Lower lobe of right lung (tissue), 2 donors: Measurements from ENCODE around the gene PHRF1. TPM values are rescaled to one million over a fixed set of nuclear protein-coding genes. Genes with fewer than 3 reads are reported as not detected.

Experiments used
- ATAC-seq, 2 donors: fragments of 200-7000 bp; cut with Tn5 transposase; one replicate each; pipeline ENCODE4 v1.9.1; 2020 to 2022; ENCODE audit warnings: mild to moderate bottlenecking in 2 of 2, moderate library complexity in 2 of 2
- DNase-seq: peaks from one replicate; pipeline ENCODE4 v3.0.0-alpha.2; 2020
- H3K27ac ChIP-seq: fragments of 200-600 bp; one replicate; pipeline ENCODE4 v1.8.0; 2022
- H3K27me3 ChIP-seq: fragments of 200-600 bp; one replicate; pipeline ENCODE4 v1.8.0; 2022; ENCODE audit warnings: low read depth
- H3K36me3 ChIP-seq: fragments of 200-600 bp; one replicate; pipeline ENCODE4 v1.8.0; 2022; ENCODE audit warnings: mild to moderate bottlenecking
- H3K4me1 ChIP-seq: fragments of 200-600 bp; one replicate; pipeline ENCODE4 v1.8.0; 2022
- H3K4me3 ChIP-seq: fragments of 200-600 bp; one replicate; pipeline ENCODE4 v1.8.0; 2022; ENCODE audit warnings: mild to moderate bottlenecking
- H3K9me3 ChIP-seq: fragments of 200-600 bp; one replicate; pipeline ENCODE4 v1.8.0; 2022
- CTCF ChIP-seq: fragments of 200-600 bp; IDR thresholded peaks from one replicate; pipeline ENCODE4 v1.8.0; 2022; ENCODE audit warnings: antibody characterized with exemption, mild to moderate bottlenecking
- intact Hi-C: fragments of 100-400 bp; cut with DNase I; formaldehyde crosslinking; loops from one replicate; pipeline ENCODE4 v1.11.0; 2022
- total RNA-seq: library from RNA; stranded (reverse); fragmentation: NEBNext Ultra II Directional; extraction: Animal tissue kit (Norgen Biotek cat#: 25700); gene quantifications from one replicate; pipeline ENCODE4 v1.2.1, GENCODE V29; 2021
- donor health status: DM: no; HTN: yes; CAD: no; lungs with severe emphysema.

PHRF1 gene
- total RNA-seq, 1 donor from 2014 or later = 31.5 TPM

- intact Hi-C loops = no loop called here
- DNase-seq (no peak), ATAC-seq (no peak)
- peak overlapping the region; percentile 32 for H3K27ac ChIP-seq
- TF ChIP-seq CTCF = no peak
- peaks cover 90% of the 10 kb centered on the region for H3K36me3 ChIP-seq
- H3K9me3 ChIP-seq = no peaks in the 10 kb centered on the region
- H3K4me3 ChIP-seq = no peak overlapping the region
- H3K27me3 ChIP-seq = no peaks in the 10 kb centered on the region
- peaks cover 9% of the 10 kb centered on the region for H3K4me1 ChIP-seq
Measured at GRCh38 chr11:587546-587945, 11.3 kb downstream of the PHRF1 start.

GRCh38 chr11:587978-588380 lies 11.7 kb downstream of the PHRF1 start:
- TF ChIP-seq CTCF = no peak
- peaks cover 91% of the 10 kb centered on the region for H3K36me3 ChIP-seq
- no peak overlapping the region for H3K4me3 ChIP-seq
- no peaks in the 10 kb centered on the region for H3K9me3 ChIP-seq
- no peaks in the 10 kb centered on the region for H3K27me3 ChIP-seq
- H3K4me1 ChIP-seq = peaks cover 9% of the 10 kb centered on the region
- H3K27ac ChIP-seq = peak overlapping the region; percentile 32
- intact Hi-C loops = no loop called here
- ATAC-seq (peak; percentile 74 to 88), DNase-seq (peak; percentile 77)

GRCh38 chr11:589798-590197 lies 13.5 kb downstream of the PHRF1 start:
- TF ChIP-seq CTCF = no peak
- Histone ChIP-seq H3K36me3 (peaks cover 91% of the 10 kb centered on the region), H3K9me3 (no peaks in the 10 kb centered on the region), H3K27me3 (no peaks in the 10 kb centered on the region), H3K27ac (no peak overlapping the region), H3K4me3 (no peak overlapping the region), H3K4me1 (peaks cover 9% of the 10 kb centered on the region)
- DNase-seq (no peak), ATAC-seq (no peak)
- intact Hi-C loops = no loop called here

GRCh38 chr11:590997-591396 lies 14.7 kb downstream of the PHRF1 start:
- no peaks in the 10 kb centered on the region for H3K9me3 ChIP-seq
- no peak overlapping the region for H3K4me3 ChIP-seq
- peaks cover 9% of the 10 kb centered on the region for H3K4me1 ChIP-seq
- ATAC-seq (no peak), DNase-seq (no peak)
- peaks cover 98% of the 10 kb centered on the region for H3K36me3 ChIP-seq
- no peaks in the 10 kb centered on the region for H3K27me3 ChIP-seq
- no peak for TF ChIP-seq CTCF
- no peak overlapping the region for H3K27ac ChIP-seq
- intact Hi-C loops = no loop called here

- H3K4me3 ChIP-seq = no peak overlapping the region
- DNase-seq = no peak
- ATAC-seq = no peak
- peaks cover 98% of the 10 kb centered on the region for H3K36me3 ChIP-seq
- no peak overlapping the region for H3K27ac ChIP-seq
- peaks cover 8% of the 10 kb centered on the region for H3K4me1 ChIP-seq
- intact Hi-C loops = no loop called here
- TF ChIP-seq CTCF = no peak
- H3K27me3 ChIP-seq = no peaks in the 10 kb centered on the region
- H3K9me3 ChIP-seq = no peaks in the 10 kb centered on the region
Measured at GRCh38 chr11:592501-592900, 16.2 kb downstream of the PHRF1 start.

- Histone ChIP-seq H3K4me1 (peaks cover 4% of the 10 kb centered on the region), H3K27me3 (no peaks in the 10 kb centered on the region), H3K9me3 (no peaks in the 10 kb centered on the region), H3K4me3 (no peak overlapping the region), H3K27ac (no peak overlapping the region), H3K36me3 (peaks cover 98% of the 10 kb centered on the region)
- no peak for ATAC-seq
- intact Hi-C loops = no loop called here
- DNase-seq = no peak
- no peak for TF ChIP-seq CTCF
Measured at GRCh38 chr11:592918-593317, 16.6 kb downstream of the PHRF1 start.
